PC-9 (cell line): Measurements from ENCODE around the gene PPP2R1B. TPM values are rescaled to one million over a fixed set of nuclear protein-coding genes. Genes with fewer than 3 reads are reported as not detected.
A peak's percentile ranks its signal among the peaks of the same experiment; 100 is the strongest.

ENCODE experiments used
- BruUV-seq: library from RNA; stranded (reverse); fragments of 400-500 nt; replicated peaks from 2 replicates; lab custom pipeline; 2021; lab: Mats Ljungman, UMichigan
- CTCF ChIA-PET: fragments of 300-600 bp; sonication (Branson Sonifier 250); formaldehyde crosslinking; loops from one replicate; lab custom pipeline; 2022; ENCODE audit warnings: antibody characterized with exemption; lab: Charles Lee
- POLR2A ChIA-PET: fragments of 300-600 bp; sonication (Branson Sonifier 250); formaldehyde crosslinking; loops from one replicate; lab custom pipeline; 2022; ENCODE audit warnings: antibody characterized with exemption; ENCODE audit not compliant: unreplicated experiment; lab: Charles Lee
- DNase-seq, 2 experiments: peaks; one replicate each; pipeline versions ENCODE4 v3.0.0 to v3.0.0-alpha.2; 2015 to 2022; ENCODE audit warnings: mixed read lengths in 1 of 2
- H2AFZ ChIP-seq: fragments of 200-600 bp; sonication (generic); 2 replicates; pipeline ENCODE4 v1.8.1; 2017; ENCODE audit warnings: antibody characterized with exemption
- H3F3A ChIP-seq: fragments of 200-600 bp; sonication (generic); 2 replicates; pipeline ENCODE4 v1.8.1; 2017; ENCODE audit warnings: antibody characterized with exemption, mild to moderate bottlenecking, low read depth; ENCODE audit not compliant: insufficient read depth
- H3K27ac ChIP-seq: fragments of 200-600 bp; sonication (generic); 2 replicates; pipeline ENCODE4 v1.6.1; 2016; ENCODE audit warnings: mixed run types
- H3K27me3 ChIP-seq: fragments of 200-600 bp; sonication (generic); 2 replicates; pipeline ENCODE4 v1.6.1; 2016; ENCODE audit warnings: low read depth, mixed run types; ENCODE audit not compliant: insufficient read depth
- H3K36me3 ChIP-seq: fragments of 200-600 bp; sonication (generic); 2 replicates; pipeline ENCODE4 v1.6.1; 2016; ENCODE audit warnings: low read depth, mixed run types
- H3K4me1 ChIP-seq: fragments of 200-600 bp; sonication (generic); replicated peaks from 2 replicates; pipeline ENCODE4 v1.6.1; 2016; ENCODE audit warnings: mixed run types; ENCODE audit not compliant: insufficient read depth
- H3K4me2 ChIP-seq: fragments of 200-600 bp; sonication (generic); 2 replicates; pipeline ENCODE4 v1.6.1; 2017; ENCODE audit warnings: mixed run types
- H3K4me3 ChIP-seq: fragments of 200-600 bp; sonication (generic); 2 replicates; pipeline ENCODE4 v1.6.1; 2016; ENCODE audit warnings: mixed run types
- H3K79me2 ChIP-seq: fragments of 200-600 bp; sonication (generic); 2 replicates; pipeline ENCODE4 v1.6.1; 2017; ENCODE audit warnings: low read depth, mixed run types
- H3K9me2 ChIP-seq: fragments of 200-600 bp; sonication (generic); 2 replicates; pipeline ENCODE4 v1.8.1; 2017; ENCODE audit warnings: mild to moderate bottlenecking; ENCODE audit not compliant: insufficient read depth
- H3K9me3 ChIP-seq: fragments of 200-600 bp; sonication (generic); 2 replicates; pipeline ENCODE4 v1.8.1; 2016; ENCODE audit warnings: low read depth; ENCODE audit not compliant: insufficient read depth
- H4K20me1 ChIP-seq: fragments of 200-600 bp; sonication (generic); 2 replicates; pipeline ENCODE4 v1.8.1; 2017; ENCODE audit not compliant: insufficient read depth
- CTCF ChIP-seq: fragments of 200-600 bp; sonication (generic); conservative IDR thresholded peaks from 2 replicates; pipeline ENCODE4 v1.6.1; 2017; ENCODE audit warnings: mixed run types, antibody characterized with exemption, mild to moderate bottlenecking, moderate library complexity
- EZH2 ChIP-seq: fragments of 200-600 bp; sonication (generic); IDR thresholded peaks from 2 replicates; pipeline ENCODE4 v1.8.0; 2017; ENCODE audit warnings: antibody characterized with exemption, low read depth
- intact Hi-C: fragments of 100-400 bp; cut with micrococcal nuclease; formaldehyde crosslinking; loops from one replicate; pipeline ENCODE4 v1.10.0; 2022; ENCODE audit not compliant: unreplicated experiment
- total RNA-seq: library from RNA; stranded (reverse); gene quantifications from 2 replicates; pipeline ENCODE4 v1.2.3, GENCODE V29; 2021

PPP2R1B gene
- total RNA-seq, 1 experiment from 2014 or later, result 36.4 TPM

- Histone ChIP-seq H3K27ac (peak overlapping the region; percentile 47), H3K36me3 (peaks cover 9% of the 10 kb centered on the region), H3K4me2 (peak overlapping the region; percentile 41), H3K4me1 (peaks cover 28% of the 10 kb centered on the region), H2AFZ (no peak overlapping the region), H3K79me2 (no peaks in the 10 kb centered on the region), H3K9me3 (no peaks in the 10 kb centered on the region; the same call in 1 of the 2 replicates), H3K27me3 (no peaks in the 10 kb centered on the region), H4K20me1 (no peaks in the 10 kb centered on the region), H3K9me2 (no peaks in the 10 kb centered on the region), H3K4me3 (no peak overlapping the region), H3F3A (peaks cover 14% of the 10 kb centered on the region)
- ChIA-PET POLR2A (no interaction called here), CTCF (no interaction called here)
- intact Hi-C loops, result no loop called here
- TF ChIP-seq CTCF (no peak), EZH2 (no peak)
- BruUV-seq, result no TSS peak
- no peak for DNase-seq
Observed at GRCh38 chr11:111801135-111801534, 34.9 kb upstream of the PPP2R1B start.

GRCh38 chr11:111798279-111798678, 32.1 kb upstream of the PPP2R1B start:
- BruUV-seq, result no TSS peak
- intact Hi-C loops, result no loop called here
- POLR2A ChIA-PET, result no interaction called here

GRCh38 chr11:111797145-111797581, 31.0 kb upstream of the PPP2R1B start:
- BruUV-seq, result no TSS peak
- no peak overlapping the region for H2AFZ ChIP-seq
- peaks cover 9% of the 10 kb centered on the region for H3K36me3 ChIP-seq
- no peak overlapping the region for H3K4me2 ChIP-seq
- intact Hi-C loops, result no loop called here
- ChIA-PET CTCF (interaction anchor here (0.5 kb wide), 1 partner anchor 27 kb away, joined by 3 read pairs; no protein-coding TSS in a partner anchor), POLR2A (no interaction called here)
- peaks cover 27% of the 10 kb centered on the region for H3K4me1 ChIP-seq
- H3F3A ChIP-seq, result peaks cover 14% of the 10 kb centered on the region
- no peak overlapping the region for H3K27ac ChIP-seq
- H3K27me3 ChIP-seq, result no peaks in the 10 kb centered on the region
- DNase-seq, result peak; percentile 2 to 59
- no peaks in the 10 kb centered on the region for H3K79me2 ChIP-seq
- H3K4me3 ChIP-seq, result no peak overlapping the region
- H3K9me2 ChIP-seq, result no peaks in the 10 kb centered on the region
- TF ChIP-seq CTCF (no peak), EZH2 (no peak)
- no peaks in the 10 kb centered on the region; the same call in 1 of the 2 replicates for H3K9me3 ChIP-seq
- no peaks in the 10 kb centered on the region for H4K20me1 ChIP-seq

More at GRCh38 chr11:111798279-111798678, 32.1 kb upstream of the PPP2R1B start:
- H3K4me1 ChIP-seq, result peaks cover 28% of the 10 kb centered on the region
- H2AFZ ChIP-seq, result no peak overlapping the region
- H3K27ac ChIP-seq, result no peak overlapping the region
- CTCF ChIA-PET, result no interaction called here
- no peaks in the 10 kb centered on the region for H4K20me1 ChIP-seq
- H3F3A ChIP-seq, result peaks cover 14% of the 10 kb centered on the region
- TF ChIP-seq CTCF (no peak), EZH2 (no peak)
- no peaks in the 10 kb centered on the region for H3K27me3 ChIP-seq
- H3K36me3 ChIP-seq, result peaks cover 9% of the 10 kb centered on the region
- H3K79me2 ChIP-seq, result no peaks in the 10 kb centered on the region
- no peaks in the 10 kb centered on the region for H3K9me2 ChIP-seq
- no peak overlapping the region for H3K4me3 ChIP-seq
- no peak for DNase-seq
- no peak overlapping the region for H3K4me2 ChIP-seq
- H3K9me3 ChIP-seq, result no peaks in the 10 kb centered on the region; the same call in 1 of the 2 replicates
